Ovary (tissue), 3 donors: ENCODE data around the gene SPINK14.

Experiments used
- EP300 ChIP-seq: sonication (generic); formaldehyde crosslinking; IDR thresholded peaks from one replicate; pipeline ENCODE4 v1.6.1; 2017; ENCODE audit warnings: antibody characterized with exemption
- TF ChIP-seq, protein P1 (sequence below), 3 donors: fragments of 450-650 bp in 2 of 3; fragments of 200-600 bp in 1 of 3; IDR thresholded peaks; one replicate each; pipeline versions ENCODE4 v1.5.1 to v1.8.0; 2016 to 2022; ENCODE audit warnings: antibody characterized with exemption in 3 of 3, mild to moderate bottlenecking in 1 of 3
- donor health status: DM: no; HTN: no; CAD: no.

DNA sequence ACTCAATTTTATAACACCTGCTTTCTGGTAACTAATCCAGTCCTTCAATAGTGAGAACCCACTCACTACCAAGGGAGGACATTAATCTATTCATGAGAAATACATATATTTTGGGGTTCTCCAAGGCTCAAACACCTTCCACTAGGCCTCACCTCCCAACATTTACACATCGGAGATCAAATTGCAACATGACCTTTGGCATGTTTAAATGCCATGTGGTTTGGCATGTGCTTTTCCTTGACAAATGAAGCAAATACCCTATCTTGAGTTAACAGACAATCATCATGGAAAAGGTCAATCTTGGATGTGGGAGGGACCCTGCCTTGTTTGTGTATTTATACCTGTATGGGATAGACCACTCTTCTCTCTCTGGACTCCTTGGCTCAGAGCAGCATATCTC lies 21.9 kb upstream of the SPINK14 start:
- TF ChIP-seq, protein P1, sequence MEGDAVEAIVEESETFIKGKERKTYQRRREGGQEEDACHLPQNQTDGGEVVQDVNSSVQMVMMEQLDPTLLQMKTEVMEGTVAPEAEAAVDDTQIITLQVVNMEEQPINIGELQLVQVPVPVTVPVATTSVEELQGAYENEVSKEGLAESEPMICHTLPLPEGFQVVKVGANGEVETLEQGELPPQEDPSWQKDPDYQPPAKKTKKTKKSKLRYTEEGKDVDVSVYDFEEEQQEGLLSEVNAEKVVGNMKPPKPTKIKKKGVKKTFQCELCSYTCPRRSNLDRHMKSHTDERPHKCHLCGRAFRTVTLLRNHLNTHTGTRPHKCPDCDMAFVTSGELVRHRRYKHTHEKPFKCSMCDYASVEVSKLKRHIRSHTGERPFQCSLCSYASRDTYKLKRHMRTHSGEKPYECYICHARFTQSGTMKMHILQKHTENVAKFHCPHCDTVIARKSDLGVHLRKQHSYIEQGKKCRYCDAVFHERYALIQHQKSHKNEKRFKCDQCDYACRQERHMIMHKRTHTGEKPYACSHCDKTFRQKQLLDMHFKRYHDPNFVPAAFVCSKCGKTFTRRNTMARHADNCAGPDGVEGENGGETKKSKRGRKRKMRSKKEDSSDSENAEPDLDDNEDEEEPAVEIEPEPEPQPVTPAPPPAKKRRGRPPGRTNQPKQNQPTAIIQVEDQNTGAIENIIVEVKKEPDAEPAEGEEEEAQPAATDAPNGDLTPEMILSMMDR (IDR thresholded peaks at IDR 0.05), result no peak
- no peak for TF ChIP-seq EP300
